Measurements from ENCODE around the gene NEK4. TPM values are rescaled to one million over a fixed set of nuclear protein-coding genes. Genes with fewer than 3 reads are reported as not detected.
"Not testable (repeated sequence)": the region's sequence is repeated elsewhere in the genome, so short reads cannot be mapped to it uniquely, and the experiment has no call there.

NEK4 gene
- polyA plus RNA-seq, 1 donor, result 31.5 TPM

GRCh38 chr3:52703341-52703740 lies 67.4 kb downstream of the NEK4 start:
- DNase-seq, result no peak

DNA sequence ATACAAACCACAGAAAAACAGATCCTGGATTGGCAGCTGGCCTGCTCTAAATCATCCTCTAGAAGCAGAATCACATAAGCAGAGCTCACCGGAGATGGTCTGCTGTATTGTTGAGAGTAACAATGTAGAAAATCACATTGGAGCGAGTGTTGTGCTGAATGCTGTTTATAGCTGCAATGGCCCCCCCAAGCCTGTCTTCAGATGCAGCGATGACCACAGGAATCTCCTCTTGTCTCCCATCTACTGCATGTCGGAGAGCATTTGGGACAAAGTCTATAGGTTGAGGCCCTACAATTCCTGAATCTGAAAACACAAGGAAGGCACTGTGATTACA lies 73.1 kb downstream of the NEK4 start:
- DNase-seq, result no peak

DNA sequence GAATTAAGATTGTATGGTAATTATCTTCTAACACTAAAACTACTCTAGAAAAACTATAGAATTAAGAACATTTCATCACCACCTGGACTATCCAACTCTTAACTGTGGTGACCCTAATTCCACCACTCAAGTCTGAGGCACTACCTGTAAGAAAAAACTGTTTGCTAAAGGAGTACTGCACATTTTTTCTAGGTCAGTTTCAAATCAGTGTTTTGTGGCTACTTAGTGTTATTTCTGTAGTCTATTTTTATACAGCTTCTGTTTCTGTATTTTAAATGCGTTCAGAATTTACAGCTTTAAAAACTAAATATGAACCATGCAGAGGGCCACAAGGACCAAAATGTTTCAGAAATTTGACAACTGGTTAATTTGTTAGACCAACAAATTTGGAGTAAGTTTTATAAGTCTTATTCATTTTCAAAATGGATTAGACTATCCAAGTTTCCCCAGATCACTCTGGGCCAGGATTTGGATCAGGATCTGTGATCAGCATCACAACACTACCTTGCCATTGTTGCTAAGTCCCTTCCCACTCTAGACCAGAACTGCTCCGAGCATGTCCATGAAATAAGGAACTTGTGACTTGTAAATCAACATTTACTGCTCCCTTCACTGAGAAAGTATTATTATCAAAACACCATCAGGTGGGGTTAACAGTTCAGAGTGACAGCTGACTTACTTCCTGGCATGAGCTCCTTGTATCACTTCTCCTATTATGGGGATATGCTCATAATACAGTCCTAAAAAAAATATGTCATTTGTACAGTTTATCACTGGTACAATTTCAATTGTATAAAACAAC lies 73.7 kb downstream of the NEK4 start:
- no peak for DNase-seq

GRCh38 chr3:52695798-52696671 lies 74.7 kb downstream of the NEK4 start:
- no peak for DNase-seq

DNA sequence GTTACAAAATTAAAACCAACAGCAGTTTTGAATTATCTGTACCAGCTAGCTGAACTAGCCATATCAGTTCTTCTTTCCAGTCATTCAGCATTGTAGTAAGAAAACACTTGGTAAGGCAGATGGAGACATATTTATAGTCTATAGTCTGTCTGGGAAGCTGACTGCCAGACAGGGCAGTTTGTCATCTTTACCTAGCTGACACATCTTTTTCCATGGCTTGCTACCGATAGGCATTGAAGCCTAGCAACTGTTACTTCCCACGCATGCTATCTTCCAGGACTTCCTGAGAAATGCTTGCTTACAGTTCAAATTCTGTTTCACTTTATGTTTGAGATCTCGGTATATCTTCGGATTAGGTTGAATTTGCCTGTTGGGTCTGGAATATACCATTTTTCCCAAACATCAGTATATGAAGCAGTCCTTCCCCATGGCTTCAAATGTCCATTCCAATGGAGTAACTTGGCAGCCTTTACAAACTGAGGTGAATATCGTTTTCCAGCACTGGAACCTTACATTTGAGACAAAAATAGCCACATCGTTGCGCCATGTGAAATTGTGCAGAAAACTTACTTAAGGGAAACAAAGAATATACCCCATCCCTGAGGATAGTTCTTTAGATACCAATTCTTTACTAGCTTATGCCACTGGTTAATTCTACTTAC lies 76.1 kb downstream of the NEK4 start:
- no peak for DNase-seq

GRCh38 chr3:52693071-52693470 lies 77.7 kb downstream of the NEK4 start:
- DNase-seq, result no peak

GRCh38 chr3:52690560-52690959 lies 80.2 kb downstream of the NEK4 start:
- DNase-seq, result no peak

DNA sequence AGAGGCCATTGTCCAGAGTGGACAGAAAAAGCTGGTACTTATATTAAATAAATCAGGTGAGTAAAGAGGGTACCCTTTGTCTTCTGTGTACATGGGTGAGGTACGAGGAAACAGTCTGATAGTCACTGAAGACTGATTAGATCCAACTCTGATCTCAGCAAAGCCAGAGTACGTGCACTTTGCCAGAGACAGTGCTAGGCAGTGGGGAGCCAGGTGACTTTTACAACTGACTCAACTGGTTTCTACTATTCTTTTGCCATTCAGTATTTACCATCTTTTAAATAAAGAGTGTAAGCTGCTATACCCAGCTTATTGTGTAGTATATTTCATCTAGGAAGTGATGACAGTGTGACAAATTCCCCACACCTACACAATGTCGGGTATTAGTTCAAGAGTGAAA lies 81.6 kb downstream of the NEK4 start:
- DNase-seq, result no peak

GRCh38 chr3:52688266-52688665 lies 82.5 kb downstream of the NEK4 start:
- no peak for DNase-seq

- peak; percentile 94 for DNase-seq
Observed at GRCh38 chr3:52685709-52686691, 84.7 kb downstream of the NEK4 start, which contains the start of the genes GNL3 and PBRM1. TSS of gene GNL3 (plus strand) at chr3:52686032. CDS start at chr3:52686093, 61 bp downstream. TSS of gene PBRM1 (minus strand) at chr3:52685913.

- DNase-seq, result peak; percentile 59
Observed at GRCh38 chr3:52685285-52685708, 85.4 kb downstream of the NEK4 start.

- no peak for DNase-seq
Observed at GRCh38 chr3:52684184-52684583, 86.6 kb downstream of the NEK4 start.

DNA sequence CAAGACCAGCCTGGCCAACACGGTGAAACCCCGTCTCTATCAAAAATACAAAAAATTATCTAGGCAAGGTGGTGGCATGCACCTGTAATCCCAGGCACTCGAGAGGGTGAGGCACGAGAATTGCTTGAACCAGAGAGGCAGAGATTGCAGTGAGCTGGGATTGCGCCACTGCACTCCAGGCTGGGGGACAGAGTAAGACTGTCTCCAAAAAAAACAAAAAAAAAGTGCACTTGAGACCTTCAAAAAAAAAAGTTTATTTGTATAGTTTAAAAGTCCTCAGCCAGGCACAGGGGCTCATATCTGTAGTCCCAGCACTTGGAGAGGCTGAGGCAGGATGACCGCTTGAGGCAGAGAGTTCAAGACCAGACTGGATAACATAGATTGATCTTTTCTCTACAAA lies 87.1 kb downstream of the NEK4 start:
- no peak for DNase-seq

DNA sequence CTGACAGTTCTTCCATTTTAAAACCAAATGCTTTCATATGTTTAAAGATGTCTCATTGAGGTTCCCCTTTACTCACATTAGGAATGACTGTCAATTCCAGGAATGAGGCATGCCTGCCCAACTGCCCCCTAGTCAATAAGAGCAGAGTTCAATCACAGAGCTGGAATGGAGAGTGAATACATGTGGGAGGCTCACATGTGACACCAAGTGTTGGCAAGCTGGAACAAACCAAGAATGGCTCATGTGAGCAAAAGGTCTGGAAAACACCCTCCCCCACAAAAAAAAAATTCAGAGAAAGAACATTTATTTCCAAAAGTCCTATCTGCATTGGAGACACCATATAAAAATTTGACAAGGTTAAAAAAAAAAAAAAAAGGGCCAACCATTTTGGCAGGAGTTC lies 88.7 kb downstream of the NEK4 start:
- peak; percentile 22 for DNase-seq

- no peak for DNase-seq
Observed at GRCh38 chr3:52681596-52681995, 89.1 kb downstream of the NEK4 start.

- DNase-seq, result no peak
Observed at GRCh38 chr3:52679811-52680210, 90.9 kb downstream of the NEK4 start.

DNA sequence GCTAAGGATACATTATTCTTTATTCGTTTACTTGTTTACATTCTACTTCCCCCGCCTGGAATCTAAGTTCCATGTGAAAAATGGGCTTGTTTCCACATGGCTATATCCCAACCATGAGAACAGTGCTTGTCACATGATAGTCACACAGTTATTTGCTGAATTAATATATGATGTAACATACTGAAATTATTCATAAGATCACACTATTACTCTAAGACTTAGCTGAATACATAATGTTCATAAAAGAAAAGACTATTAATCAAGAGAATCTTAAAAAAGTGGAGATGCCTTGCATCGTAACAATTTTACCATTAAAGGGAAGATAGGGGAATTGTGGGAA lies 91.6 kb downstream of the NEK4 start:
- DNase-seq, result no peak

- DNase-seq, result no peak
Observed at GRCh38 chr3:52678265-52679198, 92.2 kb downstream of the NEK4 start.

GRCh38 chr3:52676201-52676600 lies 94.5 kb downstream of the NEK4 start:
- DNase-seq, result not testable (repeated sequence)

GRCh38 chr3:52671676-52672075 lies 99.1 kb downstream of the NEK4 start:
- no peak for DNase-seq

All from left kidney (tissue), 2 donors.